AG04449 (cell line): Measurements from ENCODE around the gene SPRED1.

Experiments
- CTCF ChIA-PET: fragments of 350-600 bp; formaldehyde crosslinking; extraction: SDS; loops from one replicate; lab custom pipeline; 2021; ENCODE audit warnings: antibody characterized with exemption; lab: Yijun Ruan, JAX
- POLR2A ChIA-PET: fragments of 400-600, 350-600 bp; formaldehyde crosslinking; extraction: SDS; loops from one replicate; lab custom pipeline; 2020; ENCODE audit warnings: antibody characterized with exemption, inconsistent platforms; lab: Yijun Ruan, JAX
- DNase-seq: peaks from one replicate; pipeline ENCODE4 v3.0.0-alpha.2; 2010; ENCODE audit warnings: low read depth, low spot score
- H3K4me3 ChIP-seq: 2 replicates; pipeline ENCODE4 v1.5.1; 2011; ENCODE audit warnings: low read depth, mild to moderate bottlenecking, control low read depth, low read length
- TF ChIP-seq, protein P1 (sequence below): IDR thresholded peaks from one replicate; pipeline ENCODE4 v1.5.1; 2011; ENCODE audit warnings: mild to moderate bottlenecking, moderate library complexity, low read length, control low read depth, inconsistent platforms; ENCODE audit not compliant: insufficient read depth; ENCODE audit errors: missing control alignments

Gene SPRED1

DNA sequence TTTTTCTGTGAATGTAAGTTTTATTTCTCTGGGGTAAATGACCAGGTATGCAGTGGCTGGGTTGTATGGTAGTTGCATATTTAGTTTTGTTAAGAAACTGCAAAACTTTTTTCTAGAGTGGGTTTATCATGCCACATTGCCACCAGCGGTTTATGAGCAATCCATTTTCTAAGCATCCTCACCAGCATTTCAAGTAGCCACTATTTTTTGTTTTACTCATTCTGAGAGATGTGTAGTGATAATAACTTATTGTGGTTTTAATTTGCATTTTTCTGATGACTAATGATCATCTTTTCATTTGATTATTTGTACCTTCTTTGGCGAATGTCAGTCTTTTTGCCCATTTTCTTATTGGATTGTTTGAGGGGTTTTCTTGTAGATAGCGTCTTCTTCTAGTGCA lies 56.2 kb downstream of the SPRED1 start:
- TF ChIP-seq, protein P1, sequence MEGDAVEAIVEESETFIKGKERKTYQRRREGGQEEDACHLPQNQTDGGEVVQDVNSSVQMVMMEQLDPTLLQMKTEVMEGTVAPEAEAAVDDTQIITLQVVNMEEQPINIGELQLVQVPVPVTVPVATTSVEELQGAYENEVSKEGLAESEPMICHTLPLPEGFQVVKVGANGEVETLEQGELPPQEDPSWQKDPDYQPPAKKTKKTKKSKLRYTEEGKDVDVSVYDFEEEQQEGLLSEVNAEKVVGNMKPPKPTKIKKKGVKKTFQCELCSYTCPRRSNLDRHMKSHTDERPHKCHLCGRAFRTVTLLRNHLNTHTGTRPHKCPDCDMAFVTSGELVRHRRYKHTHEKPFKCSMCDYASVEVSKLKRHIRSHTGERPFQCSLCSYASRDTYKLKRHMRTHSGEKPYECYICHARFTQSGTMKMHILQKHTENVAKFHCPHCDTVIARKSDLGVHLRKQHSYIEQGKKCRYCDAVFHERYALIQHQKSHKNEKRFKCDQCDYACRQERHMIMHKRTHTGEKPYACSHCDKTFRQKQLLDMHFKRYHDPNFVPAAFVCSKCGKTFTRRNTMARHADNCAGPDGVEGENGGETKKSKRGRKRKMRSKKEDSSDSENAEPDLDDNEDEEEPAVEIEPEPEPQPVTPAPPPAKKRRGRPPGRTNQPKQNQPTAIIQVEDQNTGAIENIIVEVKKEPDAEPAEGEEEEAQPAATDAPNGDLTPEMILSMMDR = no peak
- DNase-seq = no peak
- POLR2A ChIA-PET = no interaction called here
- H3K4me3 ChIP-seq = no peak overlapping the region
- CTCF ChIA-PET = no interaction called here

DNA sequence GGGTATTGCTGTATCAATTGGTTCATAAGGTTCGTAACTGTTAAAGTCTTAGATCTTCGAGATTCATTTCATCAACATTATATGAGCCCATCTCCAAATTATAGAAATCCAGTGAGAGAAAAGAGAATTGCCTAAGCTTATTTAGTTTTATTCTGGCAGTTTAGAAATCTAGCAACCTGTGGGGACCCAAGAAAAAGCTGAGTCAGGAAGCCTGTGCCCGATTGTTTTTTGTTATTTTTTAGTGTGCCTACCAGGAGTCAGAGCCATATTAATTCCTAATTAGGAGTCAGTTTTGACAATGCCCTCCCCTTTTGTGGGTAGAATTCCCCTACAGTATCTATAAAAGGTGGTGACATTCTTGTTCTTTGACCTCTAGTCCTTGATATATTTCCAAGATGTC lies 59.6 kb downstream of the SPRED1 start:
- no peak overlapping the region for H3K4me3 ChIP-seq
- DNase-seq = no peak
- TF ChIP-seq, protein P1 = no peak
- POLR2A ChIA-PET = no interaction called here
- CTCF ChIA-PET = interaction anchor here (0.7 kb wide), 1 partner anchor 160 kb away, joined by 3 read pairs; no protein-coding TSS in a partner anchor

DNA sequence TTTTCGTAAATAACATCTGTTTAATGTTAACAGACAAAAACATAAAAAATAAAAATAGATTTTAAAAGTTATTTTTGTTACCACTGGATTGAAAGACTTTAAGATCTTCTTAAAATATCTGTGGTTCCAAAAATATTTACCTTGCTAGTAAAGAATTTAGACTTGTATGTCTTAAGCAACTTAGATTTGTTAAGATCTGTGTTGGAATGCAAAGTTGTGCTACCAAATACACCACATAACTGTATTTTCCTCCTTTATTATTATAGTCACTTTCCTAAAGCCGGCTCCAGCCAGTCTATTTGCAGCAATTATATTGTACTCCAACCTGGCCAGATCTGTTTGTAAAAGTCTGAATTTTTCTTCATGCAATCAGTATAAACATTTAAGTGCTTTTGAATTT lies 63.7 kb downstream of the SPRED1 start:
- DNase-seq = peak; percentile 5
- H3K4me3 ChIP-seq = no peak overlapping the region
- TF ChIP-seq, protein P1 = no peak
- ChIA-PET POLR2A (no interaction called here), CTCF (interaction anchor here (1.0 kb wide), 1 partner anchor 74 kb away, joined by 3 read pairs; no protein-coding TSS in a partner anchor)

DNA sequence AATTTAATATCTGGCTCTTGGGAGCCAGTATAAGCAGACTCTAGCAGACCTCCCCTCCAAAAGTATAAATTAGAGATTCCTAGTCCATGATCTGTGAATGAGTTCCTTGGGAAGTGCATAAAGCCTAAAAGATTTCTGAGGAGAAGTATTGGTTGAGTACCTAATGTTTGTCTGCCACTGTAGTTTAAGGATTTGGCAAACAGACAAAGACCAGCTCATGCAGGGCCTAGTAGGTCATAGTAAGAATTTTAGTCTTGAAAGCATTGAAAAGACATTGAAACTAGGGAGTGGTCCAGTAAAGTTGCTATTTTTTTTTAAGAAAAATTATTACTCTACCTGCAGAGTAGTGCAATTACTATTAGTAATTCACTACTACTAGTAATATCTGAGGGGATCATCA lies 67.5 kb downstream of the SPRED1 start:
- ChIA-PET CTCF (interaction anchor here (0.8 to 1.4 kb wide), 3 partner anchors 17 to 318 kb away, joined by 3 to 4 read pairs (median 3); no protein-coding TSS in a partner anchor), POLR2A (no interaction called here)
- TF ChIP-seq, protein P1 = no peak
- no peak for DNase-seq
- no peak overlapping the region for H3K4me3 ChIP-seq

DNA sequence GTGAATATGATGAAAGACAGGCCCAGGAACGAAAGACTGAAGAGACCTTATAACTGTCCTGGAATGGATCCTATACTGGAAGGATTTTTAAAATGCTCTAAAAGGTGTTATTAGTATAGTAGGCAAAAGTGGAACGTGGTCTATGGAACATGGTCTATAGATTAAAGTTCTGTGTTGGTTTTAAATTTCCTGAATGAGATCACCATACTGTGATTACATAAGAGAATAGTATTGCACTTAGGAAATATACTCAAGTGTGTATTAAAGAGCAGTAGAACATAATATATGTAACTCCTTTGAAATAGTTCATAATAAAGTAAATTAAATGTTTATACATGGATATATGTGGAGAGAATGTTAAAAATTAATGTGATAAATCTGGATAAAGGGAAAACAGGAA lies 68.2 kb downstream of the SPRED1 start:
- TF ChIP-seq, protein P1 = no peak
- ChIA-PET CTCF (no interaction called here), POLR2A (no interaction called here)
- no peak for DNase-seq
- H3K4me3 ChIP-seq = no peak overlapping the region

DNA sequence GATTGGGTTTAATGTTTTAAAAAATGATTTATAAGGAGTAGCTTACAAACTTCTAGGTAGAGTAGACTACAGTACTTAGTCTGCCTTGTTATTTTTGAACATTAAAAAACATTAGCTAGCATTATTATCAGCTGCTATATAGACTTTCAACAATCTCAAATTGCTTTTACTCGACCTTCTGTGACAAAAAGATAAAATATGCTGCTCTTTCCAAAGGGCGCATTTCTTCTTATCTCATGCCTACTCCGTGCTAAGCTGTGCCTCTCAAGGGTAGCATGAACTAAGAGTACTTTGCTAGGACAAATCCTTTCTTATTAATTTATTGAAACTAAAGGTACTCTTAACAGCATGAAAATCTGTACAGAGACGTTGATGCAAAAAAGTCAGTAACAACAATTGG lies 71.3 kb downstream of the SPRED1 start:
- CTCF ChIA-PET = interaction anchor here (0.6 to 2.0 kb wide), 2 partner anchors 8 to 19 kb away, joined by 3 to 8 read pairs; no protein-coding TSS in a partner anchor

More for the DNA sequence above, 71.3 kb downstream of the SPRED1 start:
- TF ChIP-seq, protein P1 = no peak
- H3K4me3 ChIP-seq = no peak overlapping the region
- POLR2A ChIA-PET = no interaction called here
- no peak for DNase-seq
